HG03469 (cell line): ENCODE measurements around the gene IL21R.

ENCODE experiments used
- ATAC-seq: cut with Tn5 transposase; IDR thresholded peaks from one replicate; pipeline ENCODE4 v1.9.1; 2021; ENCODE audit warnings: mild to moderate bottlenecking, moderate library complexity, moderate number of reproducible peaks; ENCODE audit not compliant: unreplicated experiment

Gene IL21R

DNA sequence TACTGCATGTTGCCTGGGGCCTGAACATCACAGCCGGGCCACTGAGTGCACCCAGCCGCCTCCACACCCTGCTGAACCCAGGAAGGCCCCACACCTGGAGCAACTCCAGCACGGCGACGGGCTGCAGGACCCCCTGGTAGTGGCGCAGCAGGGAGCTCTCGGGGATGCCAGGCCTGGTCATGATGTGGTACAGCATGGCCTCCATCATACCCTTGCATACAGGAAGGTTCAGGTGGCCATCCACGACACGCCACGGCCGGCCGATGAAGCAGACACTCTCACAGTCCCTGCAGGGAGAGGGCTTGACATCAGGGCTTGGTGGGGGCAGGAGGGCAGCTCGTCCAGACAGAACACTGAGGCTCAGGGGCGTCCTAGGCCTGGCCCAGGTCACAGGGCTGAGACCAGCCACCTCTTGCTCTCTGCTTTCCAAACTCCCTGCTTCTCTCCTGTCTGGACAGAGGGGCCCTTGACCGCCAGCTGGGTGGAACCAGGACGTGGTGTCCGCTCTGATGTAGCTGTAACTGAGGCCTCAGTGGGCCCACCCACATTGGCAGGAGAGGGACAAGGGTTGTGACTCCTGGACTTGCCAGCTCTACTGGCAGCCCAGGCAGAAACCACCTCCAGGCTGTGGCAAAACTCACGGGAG lies 60.3 kb downstream of the IL21R start:
- no peak for ATAC-seq

DNA sequence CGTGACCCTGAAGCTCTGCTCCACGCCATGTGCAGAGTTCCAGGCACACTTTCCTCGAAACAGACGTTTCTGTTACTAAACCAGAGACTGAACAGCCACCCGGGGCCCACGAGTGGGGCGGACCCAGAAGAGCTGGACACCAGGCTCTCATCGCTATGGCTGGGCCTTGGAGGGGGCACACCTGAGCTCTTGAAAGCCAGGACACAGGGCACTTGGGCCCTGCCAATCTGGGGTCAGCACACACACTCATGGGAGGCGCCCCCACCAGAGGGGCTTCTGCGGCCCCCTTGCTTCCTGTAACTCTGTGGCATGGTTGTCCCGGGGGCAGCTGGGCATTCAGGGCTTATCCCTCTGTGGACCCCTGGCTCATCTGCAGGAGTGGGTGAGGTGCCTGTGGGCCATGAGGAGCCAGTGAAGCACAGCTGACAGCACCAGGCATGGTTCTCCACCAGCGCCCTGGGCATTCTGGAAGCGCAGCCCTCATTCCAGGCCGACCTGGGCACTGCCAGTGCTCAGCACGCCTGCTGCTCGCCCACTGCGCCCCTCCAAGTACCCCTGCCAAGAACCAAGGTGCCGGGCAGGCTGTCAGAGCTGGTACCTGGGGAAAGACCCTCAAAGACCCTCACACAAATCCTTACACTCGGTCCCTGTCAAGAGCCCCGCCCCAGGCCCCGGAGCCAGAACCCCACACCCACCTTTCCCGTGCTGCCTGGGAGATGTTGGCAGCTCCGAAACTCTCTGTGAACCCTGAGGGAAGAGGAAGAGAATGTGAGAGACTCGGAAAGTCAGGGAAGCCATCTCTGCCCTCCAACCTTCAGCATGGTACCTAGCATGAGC lies 61.1 kb downstream of the IL21R start:
- ATAC-seq = no peak

GRCh38 chr16:27463741-27464591 lies 62.0 kb downstream of the IL21R start:
- no peak for ATAC-seq

DNA sequence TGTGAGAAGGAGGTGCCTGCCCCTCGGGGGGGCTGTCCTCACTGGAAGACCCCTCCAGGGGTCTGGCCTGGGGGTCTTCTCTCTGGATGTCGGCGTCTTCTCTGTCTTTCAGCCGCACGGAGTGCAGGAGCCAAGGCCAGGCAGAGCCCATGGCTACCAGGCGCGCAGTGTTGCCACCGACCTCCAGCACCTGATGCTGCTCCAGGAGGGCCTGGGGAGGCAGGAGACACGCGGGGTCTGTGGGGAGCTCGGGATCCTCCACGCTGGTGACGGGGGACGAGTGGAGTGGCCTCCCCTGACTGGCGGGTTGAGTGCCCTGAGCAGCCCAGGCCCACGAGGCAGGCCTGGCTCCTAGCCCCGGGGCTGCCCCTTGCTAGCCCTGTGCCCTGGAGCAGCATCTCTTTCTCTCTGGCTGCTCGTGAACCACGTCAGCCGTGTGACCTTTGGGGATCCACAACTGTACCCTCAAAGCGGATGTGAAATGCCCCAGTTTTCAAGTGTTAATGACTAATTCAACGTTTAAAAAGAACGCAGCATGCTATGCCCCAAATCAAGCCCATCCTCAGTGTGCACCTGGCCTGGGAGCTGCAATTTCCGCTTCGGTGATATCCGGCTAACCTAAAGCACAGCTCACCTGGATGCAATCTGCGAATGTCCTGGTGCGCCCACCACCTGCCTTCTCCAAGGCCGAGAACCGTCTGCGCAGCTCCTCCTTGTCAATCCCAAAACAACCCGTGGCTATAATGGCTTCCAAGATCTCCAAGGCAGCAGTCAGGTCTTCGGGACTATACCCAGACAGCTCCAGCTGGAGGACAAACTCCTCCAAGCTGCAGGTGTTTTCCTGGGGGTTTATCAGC lies 62.9 kb downstream of the IL21R start:
- ATAC-seq = no peak

DNA sequence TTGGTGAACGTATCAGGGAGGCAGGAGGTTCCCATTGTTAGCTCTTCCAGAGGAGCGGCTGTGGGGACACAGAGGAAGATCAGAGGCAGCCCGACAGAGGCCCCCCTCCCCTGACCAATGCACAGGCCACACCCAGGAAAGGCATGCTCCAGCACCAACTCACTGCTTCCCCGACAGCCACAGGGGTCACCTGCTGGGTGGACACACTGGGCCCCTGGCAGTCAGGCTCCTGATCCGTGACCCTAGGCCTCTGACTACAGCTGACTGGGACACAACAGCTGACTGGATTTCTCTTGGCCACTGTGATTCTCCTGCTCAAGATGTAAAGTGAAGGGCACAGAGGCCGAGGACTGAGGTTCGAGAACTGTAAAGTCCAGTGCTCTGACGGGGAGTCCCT lies 63.5 kb downstream of the IL21R start:
- no peak for ATAC-seq

- ATAC-seq = no peak
These were observed 67.1 kb downstream of the IL21R start for GRCh38 chr16:27468941-27469531.

- ATAC-seq = no peak
These were observed 68.8 kb downstream of the IL21R start for GRCh38 chr16:27470567-27471431.

DNA sequence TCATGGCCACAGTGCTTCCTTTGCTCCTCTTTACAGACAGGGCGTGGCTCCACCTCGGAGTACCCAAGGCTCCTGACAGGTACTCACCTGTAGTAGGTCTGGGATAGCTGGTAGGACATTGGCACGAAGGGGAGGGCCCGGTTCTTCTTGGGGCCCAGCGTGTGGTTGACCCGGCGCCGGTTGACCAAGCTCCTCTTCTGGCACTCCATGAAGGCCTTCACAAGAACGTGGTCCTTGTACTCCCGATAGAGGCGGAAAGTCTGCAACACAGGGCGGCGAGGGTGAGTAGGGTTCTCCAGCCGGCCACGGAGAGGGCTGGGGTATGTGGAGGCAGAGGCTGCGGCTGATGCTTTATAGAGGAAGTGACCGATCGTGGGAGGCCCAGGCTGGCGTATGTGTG lies 69.7 kb downstream of the IL21R start:
- ATAC-seq = no peak

DNA sequence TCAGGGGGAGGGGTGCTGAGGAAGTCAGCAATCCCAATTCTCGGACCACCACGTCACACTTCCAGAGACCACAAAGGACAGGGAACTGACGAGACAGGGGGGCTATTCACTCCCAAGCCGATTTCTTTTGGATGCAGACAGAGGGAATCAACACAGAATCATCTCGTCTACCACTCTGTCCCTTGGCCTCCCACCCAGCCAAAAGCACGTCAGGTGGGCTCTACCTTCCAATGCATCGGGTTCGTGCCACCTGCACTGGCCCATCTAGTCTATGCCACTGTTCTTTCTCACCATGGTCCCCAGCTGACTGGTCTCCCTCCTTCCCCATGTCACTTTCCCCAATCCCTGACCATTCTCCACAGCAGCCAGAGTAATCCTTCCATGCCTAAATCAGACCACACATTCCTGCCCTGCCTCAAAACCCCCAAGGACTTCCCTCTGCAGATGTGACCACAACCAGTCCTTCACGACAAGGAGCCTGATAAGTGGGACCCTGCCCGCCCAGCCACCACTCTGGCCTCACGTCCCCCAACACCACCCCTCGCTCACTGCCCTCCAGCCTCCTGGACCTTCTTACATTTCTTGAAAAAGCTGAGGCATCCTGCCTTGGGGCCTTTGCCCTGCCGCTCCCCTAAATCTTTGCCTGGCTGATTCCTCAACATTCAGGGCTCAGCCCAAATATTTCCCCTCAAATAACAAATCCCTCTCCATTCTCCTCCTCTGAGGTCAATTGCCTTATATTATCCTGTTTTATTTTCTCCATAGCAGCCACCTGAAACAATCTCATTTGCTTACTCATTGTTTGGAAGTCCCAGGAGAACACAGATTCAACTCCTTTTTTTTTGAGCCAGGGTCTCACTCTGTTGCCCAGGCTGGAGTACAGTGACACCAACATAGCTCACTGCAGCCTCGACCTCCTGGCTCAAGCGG lies 70.4 kb downstream of the IL21R start:
- no peak for ATAC-seq

GRCh38 chr16:27473101-27473900 lies 71.3 kb downstream of the IL21R start:
- ATAC-seq = no peak

- no peak for ATAC-seq
These were observed 72.1 kb downstream of the IL21R start for GRCh38 chr16:27474041-27474440.

- no peak for ATAC-seq
These were observed 72.9 kb downstream of the IL21R start for GRCh38 chr16:27474921-27475320.

DNA sequence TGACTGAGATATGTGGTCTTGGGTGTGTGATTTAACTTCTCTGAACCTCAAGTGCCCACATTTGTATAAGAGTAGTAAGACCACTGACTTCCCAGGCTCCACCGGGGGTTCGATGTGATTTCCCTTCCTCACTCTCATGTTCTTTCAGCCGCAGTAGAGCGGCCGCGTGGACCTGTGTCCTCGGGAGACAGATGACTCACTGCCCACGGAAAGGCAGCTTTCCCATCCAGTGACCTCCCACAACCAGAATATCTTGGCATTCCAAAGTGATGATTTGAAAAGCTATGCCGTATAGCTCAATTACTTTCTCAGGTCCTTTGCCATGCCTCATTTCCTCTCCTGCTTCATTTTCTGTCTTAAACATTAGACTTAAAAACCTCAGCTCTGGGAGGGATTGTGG lies 73.6 kb downstream of the IL21R start:
- no peak for ATAC-seq

DNA sequence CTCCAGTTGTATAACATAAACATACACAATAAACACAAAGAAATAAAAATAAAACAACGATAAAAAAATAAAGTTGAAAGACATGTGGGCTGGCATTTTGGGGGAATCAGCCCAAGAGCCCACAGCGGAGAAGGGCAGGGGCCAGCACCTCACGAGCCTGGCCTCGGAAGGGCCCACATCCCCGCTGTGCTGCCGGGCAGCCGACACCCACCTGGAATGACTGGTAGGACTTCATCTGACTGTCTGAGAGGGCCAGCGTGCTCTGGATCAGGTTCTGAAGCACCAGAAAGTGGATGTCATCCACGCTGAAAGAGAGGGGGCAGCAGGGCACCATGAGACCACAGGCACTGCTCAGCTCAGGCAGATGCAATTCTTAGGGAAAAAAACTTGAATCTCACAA lies 74.3 kb downstream of the IL21R start:
- no peak for ATAC-seq

- no peak for ATAC-seq
These were observed 78.8 kb downstream of the IL21R start for GRCh38 chr16:27480761-27481160.

- ATAC-seq = no peak
These were observed 79.4 kb downstream of the IL21R start for GRCh38 chr16:27481282-27481934.
